ENCODE measurements around the gene PPIG.

GRCh38 chr2:169636440-169637097, 52.4 kb downstream of the PPIG start:
- TF ChIP-seq CTCF (IDR thresholded peaks at IDR 0.05; ENCODE audit: borderline replicate concordance, extremely low read depth, low read length, poor library complexity, severe bottlenecking) (no peak), EZH2 (IDR thresholded peaks at IDR 0.05; ENCODE audit: borderline replicate concordance, low read depth, low read length, severe bottlenecking) (no peak)
